Stimulated activated CD4-positive, alpha-beta T cell treated with anti-CD3 and anti-CD28 coated beads, Interleukin-12 subunit alpha, Interleukin-12 subunit beta, amount 100 ng/mL, for 48 hours (primary cell): ENCODE measurements around the gene CDH4.

ENCODE experiments used
- DNase-seq, 3 donors: peaks; one replicate each; pipeline ENCODE4 v3.0.0-alpha.2; 2020; ENCODE audit warnings: low read depth in 2 of 3, low spot score in 1 of 3

CDH4 gene

DNA sequence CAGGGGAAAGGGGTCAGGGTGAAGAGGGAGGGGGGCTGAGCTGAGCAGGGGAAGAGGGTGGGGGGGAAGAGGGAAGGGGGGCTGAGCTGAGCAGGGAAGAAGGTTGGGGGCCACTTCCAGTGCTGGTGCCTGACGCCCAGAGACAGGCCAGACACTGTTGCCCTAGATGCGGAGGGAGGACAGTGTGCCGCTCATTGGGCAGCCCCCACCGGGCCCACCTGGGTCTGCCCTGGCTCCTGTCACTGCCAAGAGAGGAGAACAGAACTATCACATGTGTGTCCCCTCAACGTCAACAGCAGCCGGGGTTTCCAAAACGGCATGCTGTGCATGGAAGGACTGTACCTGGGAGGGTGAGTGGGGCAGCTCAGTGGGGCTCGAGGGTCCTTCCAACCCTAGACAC, 342.1 kb downstream of the CDH4 start:
- DNase-seq: no peak

DNA sequence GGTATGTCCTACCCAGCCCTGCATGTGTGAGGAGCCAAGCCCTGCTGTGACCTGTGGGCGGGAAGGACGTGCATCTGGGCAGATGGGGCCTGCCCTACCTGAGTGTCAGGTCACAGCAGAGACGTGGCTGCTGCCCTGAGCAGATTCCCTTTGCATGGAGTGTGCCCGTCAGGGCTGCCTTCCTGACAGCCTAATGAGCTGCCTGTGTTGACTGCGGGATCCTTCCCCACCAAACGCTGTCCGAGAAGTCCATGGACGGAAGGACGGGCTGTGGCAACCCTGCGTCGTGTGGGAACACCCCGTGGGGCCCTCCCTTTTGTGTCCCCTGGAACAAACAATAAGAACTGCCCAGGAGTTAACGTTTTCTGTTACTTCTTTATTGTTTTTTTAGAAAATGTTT, 343.2 kb downstream of the CDH4 start:
- no peak for DNase-seq

DNA sequence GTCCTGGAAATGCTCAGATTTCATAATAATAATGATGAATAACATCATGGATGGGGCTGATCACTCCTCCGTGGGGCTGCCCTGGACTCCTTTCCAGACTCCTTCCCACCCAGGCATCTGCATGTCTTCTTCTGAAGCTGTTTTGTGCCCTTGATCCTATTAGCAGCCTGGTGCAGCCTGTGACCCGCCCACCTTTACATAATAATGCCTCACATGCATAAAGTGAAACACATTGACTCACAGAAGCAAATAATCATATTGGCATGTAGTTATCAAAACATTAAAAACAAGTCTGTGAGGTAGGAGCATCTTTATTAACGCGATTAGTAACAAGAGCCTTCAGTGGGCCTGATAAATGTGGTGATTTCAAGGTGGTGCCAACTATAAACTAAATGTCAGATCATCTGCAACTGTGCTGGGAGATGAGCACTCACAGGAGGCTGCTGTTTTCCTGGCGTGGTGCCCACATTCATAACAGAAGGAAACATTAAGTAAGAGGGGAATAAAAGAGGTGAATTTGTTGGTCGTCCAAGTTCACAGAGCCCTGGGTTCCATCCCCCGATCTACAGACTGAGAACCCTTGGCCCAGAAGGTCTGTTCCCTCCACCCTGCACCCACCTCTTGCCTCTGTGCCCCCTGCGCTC, 344.7 kb downstream of the CDH4 start:
- DNase-seq: no peak

DNA sequence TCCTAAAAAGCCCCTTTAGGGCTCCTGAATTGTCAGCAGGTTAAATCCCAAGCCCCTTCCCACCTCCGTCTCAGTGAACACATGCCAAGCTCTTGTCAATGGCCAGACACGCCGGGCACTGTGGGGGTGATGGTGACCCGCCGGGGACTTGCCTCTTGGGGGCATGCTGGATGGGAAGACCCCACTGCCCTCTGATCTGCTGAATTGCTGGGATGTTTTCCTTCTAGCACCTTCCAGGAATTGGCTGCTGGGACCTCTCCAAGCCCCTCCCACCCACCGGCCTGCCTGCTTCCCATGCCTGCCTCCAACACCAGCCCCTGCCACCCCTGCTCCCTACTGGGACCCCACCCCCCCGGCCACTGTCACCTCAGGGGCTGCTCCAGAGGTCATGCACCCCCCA, 345.9 kb downstream of the CDH4 start:
- DNase-seq: no peak

DNA sequence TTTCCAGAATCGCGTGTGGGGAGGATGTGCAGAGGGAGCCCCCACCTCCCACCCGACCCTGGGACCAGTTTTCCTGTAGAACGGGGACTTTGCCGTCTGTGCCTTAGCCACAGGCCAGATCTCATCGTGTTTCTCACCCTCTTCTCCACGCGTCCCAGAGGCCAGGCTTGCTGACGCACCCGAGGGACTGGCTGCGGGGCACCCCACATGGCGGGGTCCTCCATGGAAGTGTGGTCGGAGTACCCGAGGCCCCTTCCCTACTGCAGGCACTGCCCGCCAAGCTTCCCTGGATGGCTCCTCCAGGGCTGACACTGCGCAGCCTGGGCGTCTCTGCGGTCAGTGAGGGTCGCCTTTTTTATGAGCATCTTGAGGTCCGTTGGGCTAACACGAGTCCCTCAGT, 346.5 kb downstream of the CDH4 start:
- DNase-seq: no peak

DNA sequence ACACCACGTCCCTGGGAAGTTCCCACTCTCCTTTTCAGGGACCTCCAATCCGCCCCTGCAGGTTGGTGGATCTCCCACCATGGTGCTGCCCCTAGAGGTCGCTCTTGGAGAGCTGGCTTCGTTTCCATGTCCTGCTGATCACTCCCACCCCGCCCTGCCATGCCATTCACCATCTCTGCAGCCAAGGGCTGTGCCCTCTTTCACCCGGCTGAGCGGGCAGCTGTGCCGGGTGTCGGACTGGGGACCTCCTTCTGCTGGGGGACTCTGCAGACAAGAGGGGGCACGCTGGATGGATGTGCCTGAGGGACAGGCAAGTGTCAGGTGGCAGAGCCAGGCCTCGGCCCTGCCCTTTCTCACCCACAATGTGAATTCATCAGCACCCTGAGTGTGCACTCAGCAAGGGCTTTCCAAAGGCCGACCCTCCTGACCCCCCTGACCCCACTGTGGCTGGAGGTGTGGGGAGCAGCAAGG, 347.0 kb downstream of the CDH4 start:
- no peak for DNase-seq

DNA sequence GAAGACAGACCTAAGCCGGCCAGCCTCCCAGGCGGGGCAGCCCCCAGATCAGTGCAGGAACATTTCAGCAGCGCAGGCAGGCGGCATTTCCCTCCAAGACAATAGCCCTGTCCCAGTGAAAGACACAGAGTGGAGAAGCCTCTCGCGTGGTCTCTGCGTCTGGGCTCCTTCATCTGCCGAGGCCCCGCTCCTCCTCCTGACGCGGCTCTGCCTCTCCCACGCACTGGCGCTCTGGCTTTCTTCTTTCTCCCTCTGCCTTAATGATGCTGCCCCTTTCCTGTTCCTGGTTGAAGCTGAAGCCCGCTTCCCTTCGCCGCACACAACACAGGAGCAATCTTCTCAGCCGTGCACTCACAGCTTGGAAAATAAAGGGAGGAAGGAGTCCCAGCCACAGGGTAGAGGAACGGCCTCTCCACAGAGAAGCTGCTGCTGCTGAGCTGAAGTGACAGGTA, 347.5 kb downstream of the CDH4 start:
- no peak for DNase-seq

DNA sequence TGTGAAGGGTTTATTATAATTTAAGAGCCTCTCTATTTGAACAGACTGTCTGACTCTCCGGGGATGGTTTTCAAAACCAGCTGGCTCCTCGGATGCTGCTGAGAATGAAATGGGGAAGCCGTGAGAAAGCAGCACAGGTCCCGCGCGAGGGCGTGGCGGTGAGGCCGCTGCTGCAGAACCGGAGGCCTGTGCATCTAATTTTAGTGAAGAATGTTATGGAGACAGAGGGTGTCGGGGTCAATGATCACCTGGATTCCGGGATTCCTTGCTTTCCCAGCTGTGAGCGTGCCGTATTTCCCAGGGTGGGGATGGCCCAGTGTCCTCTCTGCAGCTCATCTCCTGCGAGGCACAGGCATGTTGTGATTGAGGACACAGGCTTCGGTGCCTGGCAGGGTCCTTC, 348.0 kb downstream of the CDH4 start:
- no peak for DNase-seq

DNA sequence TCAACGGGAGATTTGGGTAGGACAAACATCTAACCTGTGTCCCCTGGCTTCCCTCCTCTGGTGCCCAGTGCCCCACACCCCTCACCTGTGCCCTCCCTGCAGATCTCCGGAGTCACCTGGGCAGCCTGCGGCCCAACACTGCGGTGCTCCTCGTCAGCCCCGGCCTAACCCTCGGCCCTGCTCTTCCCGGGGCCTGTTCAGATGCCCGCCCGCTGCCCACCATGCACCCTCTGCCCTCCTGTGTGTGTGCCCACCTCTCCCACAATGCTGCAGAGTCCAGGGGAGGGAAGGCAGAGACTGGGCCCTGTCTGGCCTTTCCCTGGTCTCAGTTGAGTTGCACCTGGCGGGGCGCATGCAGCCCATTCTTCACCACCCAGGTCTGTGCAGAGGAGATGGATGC, 349.3 kb downstream of the CDH4 start:
- DNase-seq: no peak

DNA sequence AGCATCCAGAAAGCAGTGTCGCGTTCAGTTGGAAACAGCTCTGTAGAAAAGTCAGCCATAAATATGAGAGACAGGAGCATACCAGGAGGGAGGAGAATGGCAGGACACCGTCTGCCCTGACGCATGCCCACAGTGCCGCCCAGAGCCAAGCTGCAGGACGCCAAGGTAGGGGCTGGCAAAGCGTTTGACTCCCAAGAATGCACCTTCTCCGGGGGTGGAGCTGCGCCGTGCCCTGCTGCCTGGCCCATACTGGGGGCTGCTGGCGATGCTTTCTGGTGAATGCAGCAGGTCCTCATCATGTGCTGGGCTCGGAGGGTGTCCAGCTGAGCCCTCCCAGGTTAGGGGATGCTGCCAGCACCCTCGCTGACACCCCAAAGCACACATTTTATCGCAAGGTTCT, 349.8 kb downstream of the CDH4 start:
- no peak for DNase-seq

DNA sequence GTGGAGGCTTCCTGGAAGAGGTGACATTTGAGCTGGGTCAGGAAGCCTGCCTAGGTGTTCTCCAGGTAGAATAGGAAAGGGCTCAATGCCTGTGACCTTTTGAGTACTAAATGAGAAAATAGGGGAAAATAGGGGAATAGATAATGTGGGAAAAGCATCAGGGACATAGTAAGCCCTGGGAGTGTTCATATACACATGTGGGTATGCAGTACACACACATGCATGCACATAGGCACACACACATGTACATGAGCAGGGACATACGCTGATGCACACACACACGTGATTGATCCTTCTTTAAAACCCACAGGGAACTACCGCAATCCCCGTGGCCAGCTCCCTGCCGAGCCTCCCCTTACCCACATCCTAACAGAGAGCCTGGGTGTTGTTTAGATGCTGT, 351.7 kb downstream of the CDH4 start:
- DNase-seq: no peak

DNA sequence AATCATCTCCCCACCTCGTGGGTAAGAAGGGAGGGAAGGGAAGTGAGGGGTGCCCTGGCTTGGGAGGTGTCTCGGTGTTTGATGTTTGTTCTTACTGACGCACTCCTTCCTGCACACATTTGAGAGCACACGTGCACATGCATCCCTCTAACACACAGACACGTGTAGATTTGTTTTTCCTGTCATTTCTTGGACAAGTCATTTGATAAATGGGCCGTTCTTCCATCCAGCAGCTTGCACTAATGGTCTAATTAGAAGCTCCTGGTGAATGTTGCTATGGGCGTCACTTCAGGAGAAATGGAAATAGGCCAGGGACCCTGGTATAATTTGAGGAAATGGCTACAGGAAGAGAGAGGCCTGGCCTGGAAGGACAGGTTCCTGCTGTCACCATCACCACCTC, 352.5 kb downstream of the CDH4 start:
- no peak for DNase-seq

DNA sequence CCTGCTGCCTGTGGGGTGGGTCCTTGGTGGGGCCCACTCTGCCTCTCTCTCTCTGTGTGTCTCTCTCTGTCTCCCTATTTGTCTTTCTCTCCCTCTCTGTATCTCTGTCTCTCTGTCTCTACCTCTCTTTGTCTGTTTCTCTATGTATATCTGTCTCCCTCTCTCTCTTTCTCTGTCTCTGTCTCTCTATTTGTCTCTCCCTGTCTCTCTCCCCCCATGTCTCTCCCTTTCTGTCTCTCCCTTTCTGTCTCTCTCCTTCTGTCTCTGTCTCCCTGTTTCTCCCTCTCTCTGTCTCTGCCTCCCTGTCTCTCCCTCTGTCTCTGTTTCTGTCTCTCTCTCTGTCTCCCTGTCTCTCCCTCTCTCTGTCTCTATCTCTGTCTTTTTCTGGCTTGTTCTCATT, 353.2 kb downstream of the CDH4 start:
- no peak for DNase-seq

DNA sequence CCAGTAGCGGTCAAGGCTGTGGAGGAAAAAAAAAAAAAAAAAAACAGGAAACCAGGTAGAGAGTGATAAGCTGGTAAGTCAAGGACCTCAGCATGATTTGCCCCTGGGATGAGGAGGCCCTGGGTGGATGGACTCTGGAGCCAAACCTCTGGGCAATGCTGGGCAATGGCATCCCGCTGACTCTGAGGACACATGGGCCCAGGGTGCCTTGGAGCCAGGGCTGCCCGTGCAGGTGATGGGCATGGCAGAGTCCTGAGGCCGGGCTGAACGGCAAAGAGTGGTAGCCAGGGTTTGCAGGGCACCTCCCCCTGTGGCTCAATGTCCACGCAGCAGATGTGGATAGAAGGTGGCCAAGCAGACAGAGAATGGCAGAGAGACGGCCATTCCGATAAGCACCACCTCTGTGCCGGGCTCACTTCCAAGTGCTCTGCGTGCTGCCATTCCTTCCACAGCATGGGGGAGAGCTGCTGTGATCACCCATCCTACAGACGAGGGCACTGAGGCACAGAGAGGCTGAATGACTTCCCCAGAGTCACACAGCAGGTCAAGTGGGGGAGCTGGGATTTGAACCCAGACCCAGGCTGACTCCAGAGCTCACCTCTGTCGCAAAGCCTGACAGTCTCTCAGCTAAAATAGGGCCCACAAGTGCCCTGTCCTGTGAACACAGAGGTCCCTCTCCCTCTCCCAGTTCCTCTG, 353.9 kb downstream of the CDH4 start:
- no peak for DNase-seq

DNA sequence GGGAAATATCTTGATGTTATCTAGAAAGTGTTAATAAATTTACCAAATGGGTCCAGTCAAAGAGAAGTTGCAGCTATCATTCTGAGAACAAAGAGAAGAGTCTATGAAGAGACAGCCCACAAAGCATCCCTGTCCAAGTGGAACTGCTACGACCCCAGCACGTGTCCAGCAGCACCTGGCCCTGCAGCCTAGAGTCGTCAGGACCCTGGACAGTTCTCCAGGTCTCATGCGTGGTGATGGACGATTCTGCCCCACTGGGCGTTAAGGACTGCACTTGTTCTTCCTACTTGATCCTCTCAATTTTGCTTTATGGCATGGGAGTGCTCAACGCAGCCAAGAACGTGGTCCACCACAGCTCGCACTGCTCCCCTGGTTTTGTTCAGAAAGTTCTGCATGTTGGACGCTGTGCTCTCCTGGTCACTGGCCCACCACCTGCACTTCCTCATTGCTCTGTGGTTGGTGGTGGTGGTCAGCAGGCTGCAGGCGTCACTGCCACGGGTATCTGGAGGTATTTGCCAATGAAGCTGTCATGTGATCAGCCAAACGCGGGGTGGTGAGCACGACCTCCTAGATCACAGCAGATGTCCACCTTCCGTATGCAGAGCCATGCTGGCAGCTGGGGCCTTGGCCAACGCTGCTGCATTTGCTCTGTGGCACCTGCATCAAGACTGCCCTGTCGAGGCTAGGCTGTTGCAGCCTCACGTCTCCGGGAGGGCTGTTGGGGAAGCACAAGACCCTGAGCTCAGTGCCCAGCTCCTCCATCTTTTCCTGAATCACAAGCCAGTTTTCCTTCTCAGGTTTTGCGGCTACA, 356.4 kb downstream of the CDH4 start:
- no peak for DNase-seq

DNA sequence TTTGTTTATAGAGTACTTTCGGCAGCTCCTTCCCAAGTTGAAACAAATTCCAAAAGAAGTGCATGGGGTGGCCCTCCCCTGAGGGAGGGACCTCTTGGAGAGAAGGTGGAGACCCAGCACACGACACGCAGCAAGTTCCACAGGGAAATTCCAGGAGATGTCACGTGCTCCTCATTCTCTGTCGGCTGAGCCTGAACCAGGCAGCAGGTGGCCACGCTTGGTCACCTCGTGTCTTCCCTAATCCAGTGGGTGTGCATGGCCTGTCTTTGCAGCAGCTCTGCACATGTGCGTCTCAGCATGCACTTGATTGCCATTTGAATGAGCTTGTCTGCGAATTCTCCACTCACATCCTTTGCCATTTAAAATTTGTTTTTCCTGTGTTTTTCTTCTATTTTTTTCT, 357.4 kb downstream of the CDH4 start:
- DNase-seq: no peak

DNA sequence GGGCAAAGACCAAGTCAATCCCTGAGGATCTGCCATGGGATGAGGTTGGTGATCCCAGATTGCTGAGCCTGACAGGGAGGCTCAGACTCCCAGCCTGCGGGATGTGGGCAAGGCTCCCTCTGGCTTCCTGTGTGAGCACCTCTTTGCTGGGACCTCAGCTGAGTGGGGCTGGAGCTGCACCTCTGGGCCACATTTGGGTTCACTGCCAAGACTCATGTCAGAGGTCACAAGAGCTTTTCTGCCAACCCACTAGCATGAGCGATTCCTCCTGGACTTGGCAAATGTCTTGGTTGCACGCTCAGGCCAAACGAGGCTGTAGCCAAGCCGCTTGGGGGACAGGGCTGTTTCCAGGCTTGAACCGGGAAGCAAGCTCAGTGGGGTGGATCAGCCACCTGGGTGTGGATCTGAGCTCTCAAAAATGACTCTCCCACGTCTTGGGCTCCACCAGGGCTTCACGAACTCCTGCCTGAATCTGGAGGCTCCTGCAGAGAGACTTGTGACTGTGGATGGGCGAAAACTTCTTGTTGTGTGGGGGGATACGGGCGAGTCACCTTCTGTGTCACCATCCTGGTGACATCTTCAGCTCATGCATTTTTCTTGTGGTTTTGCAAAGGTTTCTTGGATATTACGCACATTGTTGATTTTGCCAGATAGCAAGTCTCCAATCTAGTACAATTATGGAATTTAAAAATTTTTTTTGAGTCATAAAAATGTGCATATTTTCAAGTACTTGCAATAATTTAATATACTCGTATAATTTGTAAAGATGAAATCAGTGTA, 359.5 kb downstream of the CDH4 start:
- no peak for DNase-seq

DNA sequence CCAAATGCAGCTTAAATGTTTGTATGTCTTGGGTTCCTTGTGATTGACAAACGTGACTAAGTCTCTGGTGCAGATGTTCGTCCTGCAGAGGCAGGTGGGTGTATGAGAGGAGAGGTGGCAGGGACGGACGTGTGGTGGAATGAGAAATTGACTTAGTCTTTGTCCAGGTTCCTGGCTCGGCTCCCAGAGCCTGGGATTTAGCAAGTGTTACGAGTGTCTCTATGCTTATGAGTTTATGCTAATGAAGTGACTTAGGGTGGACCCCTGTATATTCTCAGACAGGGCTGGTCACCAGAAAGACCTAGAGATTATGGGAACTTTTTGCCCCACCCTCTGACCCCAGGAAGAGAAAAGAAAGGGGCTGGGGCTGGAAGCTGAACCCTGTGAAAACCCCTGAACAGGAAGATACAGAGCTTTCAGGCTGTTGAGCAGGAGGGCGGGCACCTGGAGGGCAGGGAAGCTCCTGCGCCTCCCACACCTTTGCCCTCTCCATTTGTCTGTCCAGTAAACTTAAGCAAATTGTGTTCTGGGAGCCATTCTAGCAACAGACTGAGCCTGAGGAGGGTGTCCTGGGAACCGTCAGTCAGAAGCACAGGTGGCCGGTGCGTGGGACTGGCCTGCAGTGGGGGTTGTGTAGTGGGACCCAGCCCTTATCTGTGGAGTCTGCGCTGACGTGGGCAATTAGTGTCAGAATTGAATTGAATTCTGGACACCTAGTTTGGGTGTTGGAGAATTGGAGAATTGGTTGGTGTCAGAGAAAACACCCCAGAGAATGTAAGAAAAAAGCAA, 362.1 kb downstream of the CDH4 start:
- no peak for DNase-seq

DNA sequence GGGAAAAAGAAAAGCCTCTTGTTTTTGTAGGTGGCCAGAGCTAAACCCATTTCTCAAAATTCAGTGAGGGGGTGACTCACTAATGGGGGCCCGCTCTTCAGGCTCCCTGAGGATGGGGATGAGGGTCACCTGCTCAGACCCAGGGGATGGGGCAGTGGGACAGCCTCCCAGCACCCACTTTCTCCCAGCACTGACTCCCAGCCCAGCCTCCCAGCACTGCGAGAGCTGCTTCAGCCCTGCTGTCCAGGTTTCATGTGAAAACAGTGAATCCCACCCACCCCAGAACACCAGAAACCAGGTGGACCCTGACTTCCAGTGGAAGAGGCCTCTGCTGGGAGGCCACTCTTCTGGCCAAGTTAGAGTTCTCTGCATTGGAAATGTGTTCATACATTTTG, 362.6 kb downstream of the CDH4 start:
- no peak for DNase-seq

DNA sequence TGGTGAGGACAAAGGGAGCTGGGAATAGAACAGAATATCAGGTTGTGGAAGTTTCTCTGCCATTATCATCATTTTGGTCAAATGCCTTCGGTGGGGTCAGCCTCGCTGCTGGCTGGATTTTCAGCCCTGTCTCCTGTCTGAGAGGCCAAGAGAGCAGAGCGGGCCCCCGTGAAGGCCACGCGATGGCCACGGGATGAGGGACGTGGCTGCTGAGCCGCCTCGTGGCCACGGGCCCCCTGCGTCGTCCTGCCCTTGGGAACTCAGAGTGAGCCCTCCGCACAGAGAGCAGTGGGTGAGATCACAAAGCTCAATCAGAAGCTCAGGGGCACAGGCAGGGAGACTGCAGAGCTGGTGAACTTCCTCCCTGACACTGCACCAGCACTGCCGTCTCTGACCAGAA, 363.7 kb downstream of the CDH4 start:
- no peak for DNase-seq

DNA sequence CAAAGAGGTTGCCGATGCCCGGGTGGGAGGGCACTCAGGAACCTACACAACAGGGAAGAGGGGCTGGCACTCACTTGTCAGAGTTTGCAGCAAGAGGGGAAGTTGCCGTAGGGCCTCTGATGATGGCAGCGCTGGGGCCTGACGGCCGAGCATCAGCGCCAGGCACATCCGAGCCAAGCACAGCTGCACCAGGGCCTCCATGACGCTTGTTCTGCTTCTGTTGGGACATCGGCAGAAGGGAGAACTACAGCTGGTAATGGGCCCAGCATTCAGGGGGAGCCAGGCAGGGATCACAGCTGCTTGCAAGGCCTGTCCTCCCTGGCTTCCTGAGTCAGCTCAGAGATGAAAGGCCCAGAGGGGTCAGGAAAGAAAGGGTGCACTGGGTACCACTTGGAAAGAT, 367.7 kb downstream of the CDH4 start:
- no peak for DNase-seq
